NCI-H187 (cell line): ENCODE data around the gene MCAM.

Source experiments
- DNase-seq, 2 experiments: peaks; one replicate each; lab custom pipeline; 2025; lab: John Stamatoyannopoulos, UW

The MCAM gene

GRCh38 chr11:119316729-119317591, at the start of gene MCAM:
Gene MCAM (minus strand): TSS chr11:119317130. CDS start chr11:119317101, 29 bp downstream.
- DNase-seq = no peak

DNA sequence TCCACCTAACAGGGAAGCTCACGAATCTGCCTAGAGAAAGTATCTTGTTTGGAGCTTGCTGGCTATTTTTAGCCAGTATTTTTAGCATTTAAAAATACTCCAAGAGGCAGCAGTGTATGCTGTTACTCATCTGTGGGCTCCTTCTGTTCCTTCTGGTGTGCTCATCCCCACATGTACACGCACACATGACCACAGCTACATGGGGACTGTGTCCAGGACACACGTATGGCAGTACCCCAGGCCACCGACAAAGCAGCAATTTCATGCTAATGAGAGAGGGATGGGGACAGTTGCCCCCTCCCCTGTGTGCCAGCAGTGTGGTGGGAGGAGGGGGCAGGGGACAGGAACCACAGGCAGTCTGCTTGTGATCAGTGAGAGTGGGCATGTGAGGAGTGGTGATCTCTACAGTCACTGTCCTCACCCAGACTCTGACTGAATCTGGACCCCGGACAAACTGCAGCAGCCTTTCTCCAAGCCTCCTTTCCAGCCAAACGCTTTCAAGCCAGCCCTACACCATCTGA, 48.2 kb upstream of the MCAM start:
- no peak for DNase-seq

- DNase-seq = no peak
Measured at GRCh38 chr11:119363851-119364590, 47.1 kb upstream of the MCAM start.

- DNase-seq = no peak
Measured at GRCh38 chr11:119363081-119363850, 46.3 kb upstream of the MCAM start.

DNA sequence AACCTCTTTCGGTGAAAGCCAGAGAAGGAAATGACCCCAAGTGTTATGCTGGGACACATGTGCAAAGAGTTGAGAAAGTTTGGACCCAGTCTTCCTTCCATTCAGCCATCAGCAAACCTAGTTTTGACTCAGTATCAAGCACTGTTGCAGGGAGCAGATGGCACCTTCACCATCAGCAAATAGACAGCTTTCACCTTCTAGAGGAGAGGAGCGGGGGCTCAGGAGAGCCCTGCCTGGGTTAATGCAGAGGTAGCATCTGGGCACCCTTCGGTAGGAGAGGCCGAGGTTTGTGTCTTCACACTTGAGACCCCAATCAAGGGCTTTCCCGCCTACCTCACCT, 45.8 kb upstream of the MCAM start:
- no peak for DNase-seq

DNA sequence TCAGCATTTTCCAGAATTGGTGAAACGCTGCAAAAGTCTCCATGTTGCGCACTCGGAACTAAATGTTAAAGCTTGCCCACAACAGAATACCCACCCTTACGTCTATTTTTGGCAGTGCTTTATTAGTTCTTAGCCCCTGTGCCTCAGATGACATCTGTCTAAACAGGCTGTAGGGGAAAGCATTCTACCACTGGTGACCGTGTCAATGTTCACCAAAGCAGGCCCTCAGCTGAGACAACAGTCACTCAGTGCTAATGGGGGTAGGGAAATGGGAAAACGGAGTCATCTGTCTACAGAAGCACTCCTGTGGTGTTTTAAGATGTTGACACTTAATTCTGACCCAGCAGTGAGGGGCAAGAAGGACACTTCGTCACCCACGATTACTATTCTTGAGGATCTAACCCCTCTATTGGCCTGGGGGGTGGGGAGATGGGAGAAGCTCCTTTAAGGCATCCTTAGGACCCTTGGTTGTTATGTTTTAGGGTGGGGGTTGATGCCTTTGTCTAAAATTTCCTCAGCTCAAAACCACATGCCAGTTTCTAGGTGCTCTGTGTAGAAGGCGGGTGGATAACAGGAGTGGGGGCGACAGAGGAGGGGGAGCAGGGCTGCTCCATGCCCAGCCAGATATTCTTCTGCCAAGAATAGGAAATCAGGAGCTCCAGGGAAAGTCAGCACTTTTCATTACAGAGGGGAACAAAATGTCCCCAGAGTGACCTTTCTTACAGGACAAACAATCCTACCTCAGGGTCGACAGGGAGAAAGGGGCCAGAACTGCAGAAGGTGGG, 45.2 kb upstream of the MCAM start:
- DNase-seq = no peak

DNA sequence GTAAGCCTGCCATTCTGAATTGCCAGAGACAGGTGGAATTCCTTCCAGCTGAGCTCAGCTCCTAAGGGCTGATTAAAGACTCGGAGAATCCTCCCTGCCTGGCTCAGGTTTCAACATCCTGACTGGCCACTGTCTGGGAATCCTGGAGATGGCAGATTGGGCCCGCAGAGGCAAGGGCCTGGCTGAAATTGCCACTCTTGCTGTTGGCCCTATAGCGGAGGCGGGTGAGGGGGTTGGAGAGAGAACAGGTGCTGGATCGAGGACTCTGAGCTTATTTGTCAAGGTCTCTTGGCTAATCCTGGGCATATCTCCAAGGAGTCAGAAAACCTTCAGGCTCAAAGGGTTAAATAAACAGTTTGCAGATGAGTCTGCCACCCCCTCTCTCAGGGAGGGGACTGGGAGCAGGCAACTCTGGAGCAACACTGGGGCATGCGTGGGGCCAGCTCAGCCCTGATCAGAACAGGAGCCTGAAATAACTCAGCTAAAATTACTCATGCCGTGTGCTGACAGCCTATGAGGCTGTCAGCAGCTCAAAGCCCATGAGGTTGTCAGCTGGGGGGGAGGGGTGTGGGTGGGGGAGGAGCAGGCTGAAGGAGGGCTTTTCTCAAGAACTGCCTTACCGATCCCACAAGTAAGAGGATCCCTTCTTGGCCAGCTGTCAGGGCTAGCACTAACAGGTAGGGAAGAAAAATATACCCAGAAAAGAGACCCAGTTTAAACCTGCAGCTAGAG, 44.3 kb upstream of the MCAM start:
- peak; percentile 35 to 68 for DNase-seq

DNA sequence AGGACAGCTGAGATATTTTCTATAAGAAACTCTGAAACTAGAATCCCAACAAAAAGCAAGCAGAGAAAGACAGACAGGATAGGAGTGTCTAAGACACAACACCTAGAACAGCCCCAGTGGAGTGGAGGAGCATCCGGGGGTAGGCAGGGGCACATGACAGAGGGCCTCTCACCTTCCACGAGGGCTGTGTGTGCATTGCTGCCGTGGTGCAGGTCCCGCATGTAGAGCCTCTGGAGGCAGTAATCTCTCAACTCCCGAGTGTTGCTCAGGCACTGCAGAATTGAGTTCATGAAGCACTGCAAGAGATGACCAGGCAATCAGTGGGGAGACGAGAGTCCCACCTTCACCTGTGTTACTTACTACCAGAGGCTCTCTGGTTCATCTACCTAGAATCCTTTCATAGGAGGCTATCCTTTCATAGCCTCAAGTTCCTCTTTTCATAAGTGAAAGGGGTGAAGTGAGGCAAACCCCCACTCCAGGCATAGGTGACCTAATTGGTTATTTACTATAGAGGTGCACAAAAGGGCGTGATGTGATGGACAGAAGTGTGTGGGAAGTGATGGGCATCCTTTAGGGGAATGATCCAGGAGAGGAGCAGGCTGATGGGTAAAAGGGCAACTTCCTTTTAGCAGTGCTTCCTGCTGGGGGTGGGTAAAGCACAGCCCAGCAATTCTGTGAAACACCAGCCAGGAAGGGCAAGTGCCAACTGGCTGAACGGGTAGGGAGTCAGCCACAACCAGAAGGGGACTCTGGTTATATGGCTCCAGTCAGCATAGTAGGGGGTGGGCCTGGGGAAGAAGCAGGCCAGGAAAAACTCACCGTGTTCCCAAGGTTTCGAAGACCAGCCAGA, 42.7 kb upstream of the MCAM start:
- no peak for DNase-seq

GRCh38 chr11:119357074-119357473, 40.1 kb upstream of the MCAM start:
- no peak for DNase-seq

GRCh38 chr11:119356349-119357031, 39.6 kb upstream of the MCAM start:
- no peak for DNase-seq

GRCh38 chr11:119355091-119355843, 38.3 kb upstream of the MCAM start:
- DNase-seq = no peak

DNA sequence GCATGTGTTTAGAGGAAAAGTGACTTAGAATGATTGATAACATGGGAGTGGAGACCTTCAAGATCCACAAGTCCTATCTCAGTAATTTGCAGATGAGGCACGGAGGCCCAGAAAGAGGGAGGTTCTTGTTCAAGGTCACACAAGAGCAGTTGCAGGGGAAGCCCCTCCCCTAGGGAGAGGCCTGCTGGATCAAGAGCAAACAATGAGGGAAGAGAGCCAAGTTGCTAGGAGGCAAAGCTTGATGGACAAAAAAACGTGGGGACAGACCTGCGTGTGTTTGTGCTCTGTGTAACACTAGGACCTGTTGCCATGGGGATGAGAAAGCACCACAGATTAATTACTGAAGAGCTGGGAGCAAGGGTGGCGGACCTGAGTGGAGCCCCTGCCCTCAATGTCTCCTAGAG, 35.9 kb upstream of the MCAM start:
- DNase-seq = peak in 1 of 2 experiments; percentile 30

DNA sequence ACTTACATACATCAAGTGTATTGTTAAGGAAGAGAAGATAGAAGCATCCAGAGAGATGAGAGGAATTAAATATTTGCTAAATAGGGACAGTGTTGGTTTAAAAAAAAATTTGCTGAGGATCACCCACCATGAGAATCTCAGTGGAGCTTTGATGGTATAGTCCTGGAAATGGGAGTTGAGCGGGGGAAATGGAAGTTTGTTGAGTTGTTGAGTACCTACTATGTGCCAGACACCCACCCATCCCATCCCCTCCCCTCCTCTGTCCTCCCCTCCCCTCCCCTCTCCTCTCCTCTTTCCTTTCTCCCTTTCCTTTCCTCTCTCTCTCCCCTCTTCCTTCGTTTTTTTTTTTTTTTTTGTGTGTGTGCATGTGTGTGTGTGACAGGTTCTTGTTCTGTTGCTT, 34.3 kb upstream of the MCAM start:
- no peak for DNase-seq

DNA sequence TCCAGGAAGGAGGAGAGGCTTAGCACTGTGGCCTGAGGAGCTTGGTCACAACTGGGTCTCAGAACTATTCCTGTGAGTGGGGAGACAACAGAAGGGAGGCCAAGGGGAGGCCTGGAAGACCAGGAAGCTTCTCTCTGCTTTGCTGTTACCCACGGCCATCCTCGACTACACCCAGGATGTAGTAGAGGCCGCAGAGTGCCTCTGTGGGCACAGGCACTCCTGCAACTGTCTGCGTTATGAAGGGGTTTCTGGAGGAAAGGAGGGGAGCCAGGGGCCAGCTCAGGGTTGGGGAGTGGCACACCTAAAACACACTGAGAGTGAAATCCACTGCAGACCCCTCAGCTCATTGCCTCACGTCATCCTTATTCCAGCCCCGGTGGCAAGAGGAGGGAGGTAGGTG, 33.4 kb upstream of the MCAM start:
- DNase-seq = no peak

- no peak for DNase-seq
Measured at GRCh38 chr11:119347940-119348605, 31.1 kb upstream of the MCAM start.

DNA sequence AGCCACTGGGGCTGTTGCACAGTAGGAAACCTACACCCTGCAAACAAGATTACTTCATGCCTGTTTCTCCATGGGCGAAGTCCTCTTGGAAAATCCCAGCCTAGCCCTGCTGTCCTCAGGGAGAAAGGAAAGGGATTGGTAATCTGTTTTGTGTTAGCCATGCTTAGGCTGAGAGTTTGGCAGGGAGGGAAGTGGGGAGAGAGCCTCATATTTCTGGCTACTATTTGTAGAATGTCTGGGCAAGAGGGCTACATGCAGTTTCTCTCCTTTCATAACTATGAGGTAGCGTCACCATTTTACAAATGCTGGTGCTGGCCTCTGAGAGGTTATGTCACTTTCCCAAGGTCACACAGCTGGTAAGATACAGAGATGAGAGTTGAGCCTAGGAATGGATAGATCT, 30.3 kb upstream of the MCAM start:
- no peak for DNase-seq

DNA sequence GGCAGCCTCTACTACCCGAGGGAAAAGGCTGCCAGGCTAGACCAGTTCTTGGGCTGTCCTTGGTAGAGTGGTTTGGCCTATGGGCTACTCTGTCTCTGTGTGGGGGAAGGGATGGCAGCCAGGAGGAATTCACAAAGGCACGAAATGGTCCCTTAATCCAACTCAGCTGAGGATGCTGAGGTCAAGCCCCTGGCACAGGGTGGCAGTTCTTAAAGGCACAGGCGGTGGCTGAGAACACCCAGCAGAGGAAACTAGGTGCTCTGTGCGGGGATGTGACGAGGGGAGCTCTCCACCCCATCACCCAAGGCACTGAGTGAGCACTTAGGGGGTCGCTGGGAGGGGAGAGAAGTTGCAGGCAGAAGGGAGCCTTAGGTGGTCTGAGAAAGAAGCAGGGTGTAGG, 29.7 kb upstream of the MCAM start, which contains the start of gene MFRP:
TSS of gene MFRP (minus strand) at position 101 of the 400 bp plus-strand sequence. CDS start 192 bp downstream, outside the sequence.
- DNase-seq = no peak

- DNase-seq = no peak
Measured at GRCh38 chr11:119345685-119346084, 28.8 kb upstream of the MCAM start.
